Hematopoietic multipotent progenitor cell (in vitro differentiated cells): ENCODE measurements around the gene RAB20. TPM values are rescaled to one million over a fixed set of nuclear protein-coding genes. Genes with fewer than 3 reads are reported as not detected.
"Not testable (repeated sequence)": the region's sequence is repeated elsewhere in the genome, so short reads cannot be mapped to it uniquely, and the experiment has no call there.

Source experiments
- DNase-seq, 3 donors: peaks; one replicate each; pipeline ENCODE4 v3.0.0-alpha.2; 2011 to 2015; ENCODE audit warnings: low read depth in 2 of 3, low spot score in 2 of 3
- total RNA-seq: library from RNA; depleted of rRNA; stranded (reverse); fragments of >200 nt; gene quantifications from one replicate; pipeline ENCODE4 v1.2.3, GENCODE V29; 2012

The RAB20 gene
- total RNA-seq, 1 donor, result 2.7 TPM

DNA sequence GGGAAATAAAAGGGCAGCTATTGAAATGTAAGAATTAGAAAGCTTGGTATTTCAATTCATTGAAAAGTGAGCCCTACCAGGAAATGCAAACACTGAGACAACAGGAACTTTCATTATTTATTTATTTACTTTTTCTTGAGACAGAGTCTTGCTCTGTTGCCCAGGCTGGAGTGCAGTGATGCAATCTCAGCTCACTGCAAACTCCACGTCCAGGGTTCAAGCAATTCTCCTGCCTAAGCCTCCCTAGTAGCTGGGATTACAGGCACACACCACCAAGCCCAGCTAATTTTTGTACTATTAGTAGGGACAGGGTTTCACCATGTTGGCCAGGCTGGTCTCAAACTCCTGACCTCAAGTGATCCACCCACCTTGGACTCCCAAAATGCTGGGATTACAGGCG is 29.3 kb downstream of the RAB20 start:
- not testable (repeated sequence) for DNase-seq

- DNase-seq, result no peak
These were observed 29.8 kb downstream of the RAB20 start for GRCh38 chr13:110531671-110532083.

DNA sequence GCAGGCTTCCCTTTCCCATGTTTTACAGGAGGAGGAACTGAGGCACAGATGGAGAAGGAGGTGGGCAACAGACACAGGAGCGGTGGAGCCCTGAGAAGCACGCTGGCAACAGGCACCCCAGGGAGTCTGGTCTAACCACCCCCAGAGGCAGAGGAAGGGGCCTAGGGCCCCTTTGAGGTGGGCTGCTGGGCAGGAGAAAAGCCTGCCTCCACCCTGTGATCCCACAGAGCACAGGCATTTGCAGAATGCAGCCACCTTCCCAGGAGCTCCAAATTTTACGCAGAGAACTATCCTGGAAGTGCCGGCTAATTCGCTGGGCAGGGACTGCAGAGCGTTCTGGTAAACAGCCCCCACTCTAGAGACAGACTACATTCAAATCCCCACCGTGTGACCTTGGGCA is 30.4 kb downstream of the RAB20 start:
- no peak for DNase-seq

DNA sequence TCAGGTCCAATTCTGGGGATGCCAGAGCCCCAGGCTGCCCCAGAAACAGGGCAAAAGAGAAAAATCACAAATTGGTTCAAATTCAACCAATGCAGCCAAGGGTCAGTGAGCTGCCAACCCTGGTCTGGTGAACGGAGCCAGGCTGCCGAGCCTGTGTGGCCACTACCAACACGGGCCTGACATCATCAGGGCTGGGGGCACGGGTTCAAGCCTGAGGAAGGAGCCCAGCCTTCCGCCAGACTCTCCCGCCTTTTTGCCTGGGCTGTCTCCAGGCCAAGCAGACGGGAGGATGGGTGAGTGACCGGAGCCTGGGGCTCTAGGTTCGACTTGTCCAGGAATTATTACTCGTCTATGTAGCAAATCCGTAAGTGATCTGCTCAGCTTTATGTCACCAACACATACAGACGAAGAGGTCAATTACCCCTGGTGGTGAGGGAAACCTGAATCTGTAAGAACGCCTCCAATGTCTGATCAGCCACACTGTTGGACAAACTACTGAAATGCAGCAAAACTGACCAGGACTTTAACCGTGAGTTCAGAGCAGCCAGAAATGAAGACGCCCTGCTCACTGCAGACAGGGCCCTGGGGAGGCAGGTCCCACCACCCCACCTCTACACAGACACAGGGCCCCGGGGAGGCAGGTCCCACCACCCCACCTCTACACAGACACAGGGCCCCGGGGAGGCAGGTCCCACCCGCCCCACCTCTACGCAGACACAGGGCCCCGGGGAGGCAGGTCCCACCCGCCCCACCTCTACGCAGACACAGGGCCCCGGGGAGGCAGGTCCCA is 31.8 kb downstream of the RAB20 start:
- no peak for DNase-seq

- no peak for DNase-seq
These were observed 32.6 kb downstream of the RAB20 start for GRCh38 chr13:110528911-110529310.

DNA sequence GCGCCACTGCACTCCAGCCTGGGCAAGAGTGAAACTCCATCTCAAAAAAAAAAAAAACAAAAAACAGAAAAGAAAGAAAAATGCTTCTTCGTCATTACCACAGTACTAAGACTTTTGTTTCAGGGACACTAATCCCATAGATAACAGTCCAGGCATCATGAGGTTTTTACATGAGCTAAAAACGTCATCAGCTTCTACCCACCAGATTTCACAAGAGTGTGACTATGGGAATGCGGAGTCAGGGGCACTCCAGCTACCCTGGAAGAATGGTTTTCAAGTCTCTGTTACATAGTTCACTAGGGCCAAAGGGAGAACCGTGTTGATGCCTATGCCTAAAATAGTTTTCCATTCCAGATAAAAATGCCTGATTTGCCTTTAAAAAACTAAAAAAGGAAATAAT is 33.2 kb downstream of the RAB20 start:
- DNase-seq, result no peak

- peak in 1 of 3 donors; percentile 51 for DNase-seq
These were observed 35.9 kb downstream of the RAB20 start for GRCh38 chr13:110525328-110526319.

GRCh38 chr13:110524541-110525257 is 36.8 kb downstream of the RAB20 start:
- peak in 1 of 3 donors; percentile 25 for DNase-seq

GRCh38 chr13:110523838-110524540 is 37.5 kb downstream of the RAB20 start:
- no peak for DNase-seq

- no peak for DNase-seq
These were observed 38.3 kb downstream of the RAB20 start for GRCh38 chr13:110523180-110523579.

- DNase-seq, result no peak
These were observed 38.8 kb downstream of the RAB20 start for GRCh38 chr13:110522721-110523120.

- no peak for DNase-seq
These were observed 39.6 kb downstream of the RAB20 start for GRCh38 chr13:110521946-110522345.

GRCh38 chr13:110521296-110521680 is 40.2 kb downstream of the RAB20 start:
- no peak for DNase-seq

GRCh38 chr13:110520431-110521295 is 40.9 kb downstream of the RAB20 start:
- DNase-seq, result peak in 1 of 3 donors; percentile 30

- no peak for DNase-seq
These were observed 42.0 kb downstream of the RAB20 start for GRCh38 chr13:110519506-110519905.

GRCh38 chr13:110519046-110519445 is 42.5 kb downstream of the RAB20 start:
- DNase-seq, result no peak

- no peak for DNase-seq
These were observed 43.0 kb downstream of the RAB20 start for GRCh38 chr13:110518571-110518970.

GRCh38 chr13:110518226-110518525 is 43.3 kb downstream of the RAB20 start:
- DNase-seq, result no peak

GRCh38 chr13:110517505-110518225 is 43.9 kb downstream of the RAB20 start:
- DNase-seq, result no peak
